Neural cell (in vitro differentiated cells): ENCODE results near the gene HEPACAM2.

Source experiments
- POLR2AphosphoS5 ChIP-seq: IDR thresholded peaks from 2 replicates; pipeline ENCODE4 v1.6.1; 2012
- RAD21 ChIP-seq: fragments of 450-650 bp; conservative IDR thresholded peaks from 2 replicates; pipeline ENCODE4 v1.6.1; 2014; ENCODE audit warnings: antibody characterized with exemption, mild to moderate bottlenecking, moderate library complexity
- TF ChIP-seq, protein P1 (sequence below): fragments of 450-650 bp; IDR thresholded peaks from 2 replicates; pipeline ENCODE4 v1.5.1; 2014; ENCODE audit warnings: antibody characterized with exemption, mild to moderate bottlenecking, moderate library complexity; ENCODE audit not compliant: poor library complexity, severe bottlenecking

DNA sequence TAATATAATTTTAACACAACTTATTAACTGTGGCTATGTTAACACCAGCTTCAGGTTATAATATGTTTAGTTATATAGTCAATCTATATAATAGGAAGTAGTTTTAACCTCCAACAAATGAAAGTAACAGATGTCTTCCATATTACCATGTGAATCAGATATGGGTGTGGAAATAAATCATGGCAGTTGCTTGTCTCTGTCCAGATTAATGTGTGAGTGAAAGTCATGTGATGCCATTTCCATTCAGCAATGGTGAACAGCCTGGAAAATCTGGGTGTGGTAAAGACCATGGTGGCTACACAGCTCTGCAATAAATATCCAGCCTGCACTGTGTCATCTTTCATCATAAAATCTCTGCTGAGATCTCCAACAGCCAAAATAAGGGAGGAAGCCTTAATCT lies 27.8 kb downstream of the HEPACAM2 start:
- TF ChIP-seq, protein P1, sequence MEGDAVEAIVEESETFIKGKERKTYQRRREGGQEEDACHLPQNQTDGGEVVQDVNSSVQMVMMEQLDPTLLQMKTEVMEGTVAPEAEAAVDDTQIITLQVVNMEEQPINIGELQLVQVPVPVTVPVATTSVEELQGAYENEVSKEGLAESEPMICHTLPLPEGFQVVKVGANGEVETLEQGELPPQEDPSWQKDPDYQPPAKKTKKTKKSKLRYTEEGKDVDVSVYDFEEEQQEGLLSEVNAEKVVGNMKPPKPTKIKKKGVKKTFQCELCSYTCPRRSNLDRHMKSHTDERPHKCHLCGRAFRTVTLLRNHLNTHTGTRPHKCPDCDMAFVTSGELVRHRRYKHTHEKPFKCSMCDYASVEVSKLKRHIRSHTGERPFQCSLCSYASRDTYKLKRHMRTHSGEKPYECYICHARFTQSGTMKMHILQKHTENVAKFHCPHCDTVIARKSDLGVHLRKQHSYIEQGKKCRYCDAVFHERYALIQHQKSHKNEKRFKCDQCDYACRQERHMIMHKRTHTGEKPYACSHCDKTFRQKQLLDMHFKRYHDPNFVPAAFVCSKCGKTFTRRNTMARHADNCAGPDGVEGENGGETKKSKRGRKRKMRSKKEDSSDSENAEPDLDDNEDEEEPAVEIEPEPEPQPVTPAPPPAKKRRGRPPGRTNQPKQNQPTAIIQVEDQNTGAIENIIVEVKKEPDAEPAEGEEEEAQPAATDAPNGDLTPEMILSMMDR, result no peak
- no peak for TF ChIP-seq POLR2AphosphoS5
- TF ChIP-seq RAD21, result no peak
